AG08395 (cell line): ENCODE data around the gene LPCAT3.

Experiments
- DNase-seq: peaks from one replicate; pipeline ENCODE4 v3.0.0; 2012; ENCODE audit warnings: mixed read lengths, low spot score

The LPCAT3 gene

GRCh38 chr12:6952121-6952862 lies 66.0 kb downstream of the LPCAT3 start:
- DNase-seq = no peak

GRCh38 chr12:6951551-6952120 lies 66.6 kb downstream of the LPCAT3 start:
- no peak for DNase-seq

DNA sequence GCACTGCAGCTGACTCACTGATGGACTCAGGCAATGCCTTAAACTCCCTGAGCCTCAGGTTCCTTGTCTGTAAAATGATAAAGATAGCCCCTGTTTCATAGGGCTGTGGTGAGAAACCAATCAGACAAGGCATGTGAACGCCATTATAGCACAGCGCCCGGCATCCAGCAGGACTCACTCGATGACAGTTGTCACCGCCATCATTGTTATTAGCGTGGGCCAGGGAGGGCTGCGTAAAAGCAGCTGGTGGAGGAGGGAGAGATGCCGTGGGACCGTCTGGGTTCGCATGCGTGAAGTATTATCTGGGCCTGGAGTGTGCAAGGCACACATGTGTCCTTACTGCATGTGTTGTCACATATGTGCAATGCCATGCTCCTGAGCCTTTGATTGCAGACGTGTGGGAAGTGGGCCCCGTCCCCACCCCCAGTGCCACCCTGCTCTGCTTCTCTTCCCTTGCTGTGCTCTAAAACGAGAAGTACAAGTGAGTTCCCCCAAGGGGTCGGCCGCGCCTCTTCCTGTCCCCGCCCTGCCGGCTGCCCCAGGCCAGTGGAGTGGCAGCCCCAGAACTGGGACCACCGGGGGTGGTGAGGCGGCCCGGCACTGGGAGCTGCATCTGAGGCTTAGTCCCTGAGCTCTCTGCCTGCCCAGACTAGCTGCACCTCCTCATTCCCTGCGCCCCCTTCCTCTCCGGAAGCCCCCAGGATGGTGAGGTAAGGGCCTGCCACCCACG lies 67.3 kb downstream of the LPCAT3 start, which contains the start of gene PTPN6:
PTPN6 (plus strand) TSS at position 546 of the 730 bp plus-strand sequence; CDS start at position 703, 157 bp downstream.
- DNase-seq = no peak

- no peak for DNase-seq
Observed at GRCh38 chr12:6950401-6950801, 67.9 kb downstream of the LPCAT3 start.

DNA sequence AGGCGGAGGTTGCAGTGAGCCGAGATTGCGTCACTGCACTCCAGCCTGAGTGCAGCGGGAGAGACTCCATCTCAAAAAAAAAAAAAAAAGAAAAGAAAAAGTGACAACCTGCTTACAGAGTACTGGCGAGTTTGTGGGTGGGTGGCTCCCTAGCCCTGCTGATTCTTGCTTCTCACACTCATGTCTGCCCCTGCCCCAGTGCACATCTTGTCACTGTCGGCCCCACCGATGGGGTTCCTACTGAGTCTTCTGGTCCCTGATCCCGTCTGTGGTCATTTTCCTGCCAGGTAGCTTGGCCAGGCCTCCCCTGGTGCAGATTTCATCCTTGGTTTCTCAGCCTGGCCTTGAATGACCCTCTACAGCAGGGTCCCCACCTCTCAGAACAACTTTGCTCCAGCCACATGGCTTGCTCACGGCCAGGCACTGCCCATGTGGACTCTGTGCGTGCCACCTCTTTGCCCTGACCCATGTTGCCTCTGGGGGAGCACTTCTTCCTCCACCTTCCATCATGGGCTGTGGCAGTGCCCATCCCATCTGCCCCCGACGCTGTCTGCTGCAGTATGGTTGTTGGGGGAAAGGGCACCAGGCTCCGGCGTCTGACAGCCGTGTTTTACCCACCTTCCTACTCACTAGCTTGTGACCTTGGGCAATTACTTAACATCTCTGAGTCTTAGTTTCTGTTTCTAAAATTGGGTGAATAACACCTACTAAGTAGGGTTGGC lies 69.2 kb downstream of the LPCAT3 start:
- no peak for DNase-seq

GRCh38 chr12:6947615-6948014 lies 70.7 kb downstream of the LPCAT3 start:
- DNase-seq = no peak

- DNase-seq = no peak
Observed at GRCh38 chr12:6946920-6947374, 71.3 kb downstream of the LPCAT3 start.

DNA sequence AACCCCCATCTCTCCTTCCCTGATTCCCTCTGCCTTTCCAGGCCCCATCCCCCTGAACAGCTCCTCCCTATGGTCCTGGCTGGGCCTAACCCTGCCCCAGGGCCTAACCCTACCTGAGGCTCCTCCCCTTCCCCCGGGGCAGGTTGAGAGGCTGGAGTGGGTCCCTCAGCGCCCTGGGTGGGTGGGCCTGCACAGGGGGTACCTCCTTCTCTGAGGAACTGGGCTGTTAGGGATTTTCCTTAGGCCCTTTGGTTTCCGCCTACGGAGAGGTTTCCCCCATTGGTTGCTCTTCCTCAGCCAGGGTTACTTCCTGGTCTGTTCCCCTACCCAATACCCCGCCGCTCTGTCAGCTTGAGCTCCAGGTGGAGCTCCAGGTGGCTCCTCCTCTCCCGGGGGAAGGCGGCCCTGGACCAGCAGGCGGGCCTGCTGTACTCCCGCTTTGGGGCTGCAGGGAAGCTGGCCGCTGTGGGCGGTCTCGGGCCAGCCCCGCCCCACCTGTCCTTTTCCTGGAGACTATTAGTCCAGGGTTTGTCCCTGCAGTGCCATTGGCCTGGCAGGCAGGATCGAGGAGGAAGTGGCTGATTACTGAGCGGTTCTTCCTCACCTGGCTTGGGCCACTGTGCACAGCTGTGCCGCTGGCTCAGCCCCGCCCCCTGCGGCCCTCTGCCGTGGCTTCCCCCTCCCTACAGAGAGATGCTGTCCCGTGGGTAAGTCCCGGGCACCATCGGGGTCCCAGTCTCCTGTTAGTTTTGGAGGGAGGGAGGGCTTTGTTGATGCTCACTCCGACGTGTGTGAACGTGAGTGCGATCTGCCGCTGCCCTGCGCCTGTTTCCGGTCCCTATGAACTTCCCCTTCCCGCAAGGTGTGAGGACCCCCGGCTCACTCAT lies 72.0 kb downstream of the LPCAT3 start:
- DNase-seq = no peak

DNA sequence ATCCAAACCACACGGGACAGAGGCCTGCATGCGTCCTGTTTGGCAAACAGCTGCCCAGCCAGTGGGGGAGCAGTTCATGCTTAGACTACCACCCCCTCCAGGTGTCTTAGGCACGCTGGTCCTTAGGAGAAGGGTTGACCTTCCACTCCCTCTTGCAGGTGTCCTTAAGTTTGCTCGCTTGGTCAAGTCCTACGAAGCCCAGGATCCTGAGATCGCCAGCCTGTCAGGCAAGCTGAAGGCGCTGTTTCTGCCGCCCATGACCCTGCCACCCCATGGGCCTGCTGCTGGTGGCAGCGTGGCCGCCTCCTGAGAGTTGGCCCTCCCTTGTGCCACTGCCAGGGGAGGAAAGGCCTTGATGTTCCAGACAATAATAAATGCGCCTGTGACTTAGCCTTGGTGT lies 72.7 kb downstream of the LPCAT3 start:
- no peak for DNase-seq

- peak; percentile 93 for DNase-seq
Observed at GRCh38 chr12:6944381-6945186, 73.7 kb downstream of the LPCAT3 start.

DNA sequence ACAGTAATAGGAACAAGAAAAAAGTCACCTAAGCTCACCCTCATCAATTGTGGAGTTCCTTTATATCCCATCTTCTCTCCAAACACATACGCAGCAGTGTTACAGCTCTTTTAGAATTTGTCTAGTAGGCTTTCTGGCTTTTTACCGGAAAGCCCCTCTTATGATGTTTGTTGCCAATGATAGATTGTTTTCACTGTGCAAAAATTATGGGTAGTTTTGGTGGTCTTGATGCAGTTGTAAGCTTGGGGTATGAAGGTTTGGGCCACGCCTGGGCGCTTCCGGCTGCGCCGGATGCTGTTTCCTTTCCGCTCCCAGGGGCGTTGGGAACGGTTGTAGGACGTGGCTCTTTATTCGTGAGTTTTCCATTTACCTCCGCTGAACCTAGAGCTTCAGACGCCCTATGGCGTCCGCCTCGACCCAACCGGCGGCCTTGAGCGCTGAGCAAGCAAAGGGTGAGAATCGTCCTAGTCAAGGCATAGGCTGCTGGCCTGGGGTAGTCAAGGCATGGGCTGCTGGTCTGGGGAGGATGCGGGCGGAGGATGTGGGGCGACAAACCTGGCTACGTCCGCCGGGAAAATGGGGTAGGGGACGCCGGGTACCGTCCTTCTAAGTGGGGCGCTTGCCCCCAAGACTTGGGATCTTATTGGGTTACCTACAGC lies 74.4 kb downstream of the LPCAT3 start, which contains the start of the genes C12orf57 and RNU7-1:
C12orf57 (plus strand) TSS at position 301 of the 659 bp plus-strand sequence; CDS start at position 401, 100 bp downstream.
RNU7-1 (plus strand) TSS at position 95 of the 659 bp plus-strand sequence.
- peak; percentile 69 for DNase-seq

DNA sequence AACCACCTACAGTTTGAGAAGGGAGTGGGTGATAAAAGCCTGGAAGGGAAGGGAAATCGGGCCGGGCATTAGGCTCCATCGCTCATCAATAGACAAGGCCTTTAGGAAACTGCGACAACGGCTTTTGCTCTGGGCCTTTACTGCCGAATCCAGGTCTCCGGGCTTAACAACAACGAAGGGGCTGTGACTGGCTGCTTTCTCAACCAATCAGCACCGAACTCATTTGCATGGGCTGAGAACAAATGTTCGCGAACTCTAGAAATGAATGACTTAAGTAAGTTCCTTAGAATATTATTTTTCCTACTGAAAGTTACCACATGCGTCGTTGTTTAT lies 74.9 kb downstream of the LPCAT3 start:
- DNase-seq = peak; percentile 93

DNA sequence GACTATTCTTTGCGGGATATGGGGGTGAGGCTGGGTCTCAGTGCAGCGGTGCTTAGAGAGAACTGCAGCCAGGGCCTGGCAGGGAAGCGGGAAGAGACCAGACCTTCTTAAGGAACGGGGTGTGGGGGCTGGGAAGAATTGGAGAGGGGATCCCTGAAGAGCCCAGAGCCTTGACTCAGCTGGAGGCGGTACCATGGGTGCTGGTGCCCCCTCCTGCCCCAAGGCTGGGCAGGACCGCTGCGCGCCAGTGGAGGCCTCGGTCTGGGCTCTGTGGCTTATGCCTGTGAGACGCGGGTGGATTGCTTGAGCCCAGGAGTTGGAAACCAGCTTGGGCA lies 76.0 kb downstream of the LPCAT3 start:
- DNase-seq = no peak

GRCh38 chr12:6941782-6942181 lies 76.5 kb downstream of the LPCAT3 start:
- no peak for DNase-seq

GRCh38 chr12:6941267-6941666 lies 77.0 kb downstream of the LPCAT3 start:
- no peak for DNase-seq

DNA sequence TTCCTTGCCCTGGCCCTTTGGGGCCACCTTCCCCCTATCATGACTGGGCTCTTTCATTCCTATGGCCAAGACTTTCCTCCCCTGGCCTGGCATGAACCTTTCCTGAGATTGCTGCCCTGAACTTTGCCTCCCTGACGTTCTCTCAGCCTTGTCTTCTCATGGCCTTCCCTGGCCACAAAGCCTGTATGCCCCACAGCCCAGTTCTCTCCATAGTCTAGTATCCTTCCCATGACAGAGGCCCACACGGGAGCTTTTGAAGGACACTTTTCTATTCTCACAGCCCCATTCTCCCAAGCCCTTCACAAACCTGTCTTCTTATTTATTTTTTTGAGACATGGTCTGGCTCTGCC lies 79.1 kb downstream of the LPCAT3 start:
- no peak for DNase-seq

GRCh38 chr12:6938353-6939190 lies 79.7 kb downstream of the LPCAT3 start:
- DNase-seq = no peak

DNA sequence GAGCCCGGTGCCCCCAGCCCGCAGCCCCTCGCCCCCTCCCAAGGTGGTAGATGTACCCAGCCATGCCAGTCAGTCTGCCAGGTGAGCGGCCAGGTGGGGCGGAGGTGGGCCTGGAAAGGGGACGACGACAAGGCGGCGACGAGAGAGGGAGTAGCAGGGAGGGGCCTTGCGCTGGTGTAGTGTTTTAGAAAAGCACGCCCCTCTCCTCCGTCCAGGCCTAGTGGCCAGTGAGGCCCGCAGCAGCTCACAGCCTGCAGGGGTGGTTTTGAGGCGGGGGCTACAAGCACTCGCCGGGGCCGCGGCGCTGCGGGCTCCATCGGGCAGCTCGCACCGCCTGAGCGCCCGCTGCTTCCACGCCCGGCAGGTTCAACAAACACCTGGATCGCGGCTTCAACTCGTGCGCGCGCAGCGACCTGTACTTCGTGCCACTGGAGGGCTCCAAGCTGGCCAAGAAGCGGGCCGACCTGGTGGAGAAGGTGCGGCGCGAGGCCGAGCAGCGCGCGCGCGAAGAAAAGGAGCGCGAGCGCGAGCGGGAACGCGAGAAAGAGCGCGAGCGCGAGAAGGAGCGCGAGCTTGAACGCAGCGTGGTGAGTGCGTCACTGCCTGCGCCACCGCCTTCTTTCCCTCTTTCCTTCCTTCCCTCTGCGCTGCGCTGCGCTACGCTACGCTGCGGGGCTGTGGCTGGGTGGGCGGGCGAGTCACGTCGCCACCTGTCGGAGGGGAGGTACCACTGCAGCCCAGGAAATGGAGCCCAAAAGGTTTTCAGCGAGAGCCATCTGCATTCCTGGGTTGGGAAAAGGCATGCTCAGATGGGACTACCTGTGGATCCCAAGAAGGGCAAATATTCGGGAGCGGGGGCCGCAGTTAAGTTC lies 80.6 kb downstream of the LPCAT3 start:
- DNase-seq = peak; percentile 85
